HG02623 (cell line): ENCODE data around the gene EVC2.

Experiments used
- ATAC-seq: cut with Tn5 transposase; IDR thresholded peaks from one replicate; pipeline ENCODE4 v1.9.1; 2021; ENCODE audit warnings: moderate library complexity; ENCODE audit not compliant: unreplicated experiment

Gene EVC2

GRCh38 chr4:5678977-5679376 lies 29.4 kb downstream of the EVC2 start:
- ATAC-seq: no peak

GRCh38 chr4:5676763-5677162 lies 31.6 kb downstream of the EVC2 start:
- no peak for ATAC-seq

GRCh38 chr4:5666741-5667140 lies 41.6 kb downstream of the EVC2 start:
- no peak for ATAC-seq

GRCh38 chr4:5664778-5665177 lies 43.6 kb downstream of the EVC2 start:
- ATAC-seq: no peak

- ATAC-seq: no peak
Observed at GRCh38 chr4:5662555-5662954, 45.8 kb downstream of the EVC2 start.

GRCh38 chr4:5661237-5661636 lies 47.1 kb downstream of the EVC2 start:
- ATAC-seq: no peak

GRCh38 chr4:5660185-5660584 lies 48.2 kb downstream of the EVC2 start:
- no peak for ATAC-seq

GRCh38 chr4:5658974-5659373 lies 49.4 kb downstream of the EVC2 start:
- no peak for ATAC-seq

GRCh38 chr4:5656415-5656814 lies 51.9 kb downstream of the EVC2 start:
- ATAC-seq: no peak

GRCh38 chr4:5654791-5655190 lies 53.6 kb downstream of the EVC2 start:
- ATAC-seq: no peak

- no peak for ATAC-seq
Observed at GRCh38 chr4:5651089-5651488, 57.3 kb downstream of the EVC2 start.

GRCh38 chr4:5650040-5650439 lies 58.3 kb downstream of the EVC2 start:
- no peak for ATAC-seq

- ATAC-seq: no peak
Observed at GRCh38 chr4:5647351-5647750, 61.0 kb downstream of the EVC2 start.

GRCh38 chr4:5640096-5640495 lies 68.3 kb downstream of the EVC2 start:
- no peak for ATAC-seq

- no peak for ATAC-seq
Observed at GRCh38 chr4:5639556-5639955, 68.8 kb downstream of the EVC2 start.

GRCh38 chr4:5638976-5639375 lies 69.4 kb downstream of the EVC2 start:
- no peak for ATAC-seq

- no peak for ATAC-seq
Observed at GRCh38 chr4:5638316-5638715, 70.0 kb downstream of the EVC2 start.

- ATAC-seq: no peak
Observed at GRCh38 chr4:5636766-5637670, 71.3 kb downstream of the EVC2 start.

- ATAC-seq: no peak
Observed at GRCh38 chr4:5635826-5636195, 72.5 kb downstream of the EVC2 start.

- no peak for ATAC-seq
Observed at GRCh38 chr4:5632571-5632970, 75.8 kb downstream of the EVC2 start.

- ATAC-seq: no peak
Observed at GRCh38 chr4:5632066-5632440, 76.3 kb downstream of the EVC2 start.

- ATAC-seq: no peak
Observed at GRCh38 chr4:5631352-5632065, 76.8 kb downstream of the EVC2 start.
